Measurements from ENCODE around the gene HOXC11. TPM values are rescaled to one million over a fixed set of nuclear protein-coding genes. Genes with fewer than 3 reads are reported as not detected.

Gene HOXC11
- total RNA-seq, 2 experiments from 2014 or later, result not detected

- DNase-seq (no peak), ATAC-seq (no peak)
- Mint-ChIP-seq H3K4me3 (no peak overlapping the region), H3K27me3 (peaks cover 92% of the 10 kb centered on the region), H3K4me1 (no peaks in the 10 kb centered on the region), H3K36me3 (no peaks in the 10 kb centered on the region), H3K27ac (no peak overlapping the region), H3K9me3 (ENCODE audit: low read depth) (no peaks in the 10 kb centered on the region)
- CTCF ChIA-PET, result interaction anchor here (1.3 to 1.7 kb wide), 3 partner anchors 16 to 264 kb away, joined by 3 to 4 read pairs (median 3); no protein-coding TSS in a partner anchor
These were observed 35.2 kb upstream of the HOXC11 start for GRCh38 chr12:53937596-53938325.

GRCh38 chr12:53938326-53939140 is 34.4 kb upstream of the HOXC11 start, which contains the start of gene HOXC13:
Gene HOXC13 (plus strand): TSS chr12:53938831. CDS start chr12:53938907, 76 bp downstream.
- DNase-seq (no peak), ATAC-seq (no peak)
- H3K4me3 Mint-ChIP-seq, result no peak within 1 kb of the TSS
- no peaks in the 10 kb centered on the region for H3K4me1 Mint-ChIP-seq
- no peak within 1 kb of the TSS for H3K27ac Mint-ChIP-seq
- H3K9me3 Mint-ChIP-seq (ENCODE audit: low read depth), result no peaks in the 10 kb centered on the region
- CTCF ChIA-PET, result interaction anchor here (1.3 to 1.7 kb wide), 3 partner anchors 15 to 263 kb away, joined by 3 to 4 read pairs (median 3); no protein-coding TSS in a partner anchor
- H3K36me3 Mint-ChIP-seq, result no peaks in the 10 kb centered on the region
- H3K27me3 Mint-ChIP-seq, result peaks cover 91% of the 10 kb centered on the region

- H3K4me1 Mint-ChIP-seq, result no peaks in the 10 kb centered on the region
- H3K36me3 Mint-ChIP-seq, result no peaks in the 10 kb centered on the region
- no peak for ATAC-seq
- peaks cover 91% of the 10 kb centered on the region for H3K27me3 Mint-ChIP-seq
- no peak overlapping the region for H3K4me3 Mint-ChIP-seq
- CTCF ChIA-PET, result interaction anchor here (1.3 to 1.7 kb wide), 3 partner anchors 22 to 274 kb away, joined by 3 read pairs; no protein-coding TSS in a partner anchor
- no peak overlapping the region for H3K27ac Mint-ChIP-seq
- H3K9me3 Mint-ChIP-seq (ENCODE audit: low read depth), result no peaks in the 10 kb centered on the region
- no peak for DNase-seq
These were observed 33.5 kb upstream of the HOXC11 start for GRCh38 chr12:53939141-53940108.

- CTCF ChIA-PET, result interaction anchor here (1.0 to 1.3 kb wide), 2 partner anchors 92 to 273 kb away, joined by 3 to 5 read pairs; no protein-coding TSS in a partner anchor
- H3K27me3 Mint-ChIP-seq, result peaks cover 91% of the 10 kb centered on the region
These were observed 32.4 kb upstream of the HOXC11 start for GRCh38 chr12:53940443-53941014.

GRCh38 chr12:53941187-53941586 is 31.7 kb upstream of the HOXC11 start:
- CTCF ChIA-PET, result interaction anchor here (1.0 to 1.3 kb wide), 2 partner anchors 91 to 273 kb away, joined by 3 to 5 read pairs; no protein-coding TSS in a partner anchor
- Mint-ChIP-seq H3K9me3 (ENCODE audit: low read depth) (no peaks in the 10 kb centered on the region), H3K4me3 (no peak overlapping the region), H3K36me3 (no peaks in the 10 kb centered on the region), H3K4me1 (no peaks in the 10 kb centered on the region), H3K27ac (no peak overlapping the region), H3K27me3 (peaks cover 91% of the 10 kb centered on the region)
- DNase-seq (no peak), ATAC-seq (no peak)

More at GRCh38 chr12:53940443-53941014, 32.4 kb upstream of the HOXC11 start:
- no peaks in the 10 kb centered on the region for H3K36me3 Mint-ChIP-seq
- H3K27ac Mint-ChIP-seq, result no peak overlapping the region
- no peaks in the 10 kb centered on the region for H3K4me1 Mint-ChIP-seq
- DNase-seq, result no peak
- no peak for ATAC-seq
- H3K9me3 Mint-ChIP-seq (ENCODE audit: low read depth), result no peaks in the 10 kb centered on the region
- H3K4me3 Mint-ChIP-seq, result no peak overlapping the region

- CTCF ChIA-PET, result interaction anchor here (1.0 kb wide), 1 partner anchor 91 kb away, joined by 5 read pairs; no protein-coding TSS in a partner anchor
- H3K36me3 Mint-ChIP-seq, result no peaks in the 10 kb centered on the region
- ATAC-seq, result no peak
- no peak for DNase-seq
- peaks cover 91% of the 10 kb centered on the region for H3K27me3 Mint-ChIP-seq
- H3K4me1 Mint-ChIP-seq, result no peaks in the 10 kb centered on the region
- no peak overlapping the region for H3K27ac Mint-ChIP-seq
- no peak overlapping the region for H3K4me3 Mint-ChIP-seq
- no peaks in the 10 kb centered on the region for H3K9me3 Mint-ChIP-seq (ENCODE audit: low read depth)
These were observed 31.2 kb upstream of the HOXC11 start for GRCh38 chr12:53941750-53942149.

- DNase-seq (no peak), ATAC-seq (no peak)
- peaks cover 90% of the 10 kb centered on the region for H3K27me3 Mint-ChIP-seq
- H3K36me3 Mint-ChIP-seq, result no peaks in the 10 kb centered on the region
- H3K4me3 Mint-ChIP-seq, result no peak overlapping the region
- CTCF ChIA-PET, result interaction anchor here (0.9 to 1.1 kb wide), 3 partner anchors 10 to 259 kb away, joined by 3 read pairs; no protein-coding TSS in a partner anchor
- no peak overlapping the region for H3K27ac Mint-ChIP-seq
- H3K9me3 Mint-ChIP-seq (ENCODE audit: low read depth), result no peaks in the 10 kb centered on the region
- H3K4me1 Mint-ChIP-seq, result no peaks in the 10 kb centered on the region
These were observed 30.4 kb upstream of the HOXC11 start for GRCh38 chr12:53942467-53942997.

GRCh38 chr12:53944209-53944608 is 28.7 kb upstream of the HOXC11 start:
- no peak overlapping the region for H3K4me3 Mint-ChIP-seq
- H3K4me1 Mint-ChIP-seq, result no peaks in the 10 kb centered on the region
- ATAC-seq (no peak), DNase-seq (no peak)
- H3K27ac Mint-ChIP-seq, result no peak overlapping the region
- H3K36me3 Mint-ChIP-seq, result no peaks in the 10 kb centered on the region
- CTCF ChIA-PET, result no interaction called here
- H3K9me3 Mint-ChIP-seq (ENCODE audit: low read depth), result no peaks in the 10 kb centered on the region
- H3K27me3 Mint-ChIP-seq, result peaks cover 93% of the 10 kb centered on the region

- Mint-ChIP-seq H3K36me3 (no peaks in the 10 kb centered on the region), H3K27me3 (peaks cover 94% of the 10 kb centered on the region), H3K9me3 (ENCODE audit: low read depth) (no peaks in the 10 kb centered on the region), H3K4me1 (no peaks in the 10 kb centered on the region), H3K4me3 (no peak overlapping the region), H3K27ac (no peak overlapping the region)
- ATAC-seq (no peak), DNase-seq (no peak)
- CTCF ChIA-PET, result interaction anchor here (0.8 to 1.4 kb wide), 2 partner anchors 88 to 188 kb away, joined by 3 to 4 read pairs; partner anchors contain the start of gene HOXC5
These were observed 27.7 kb upstream of the HOXC11 start for GRCh38 chr12:53944907-53945847.

GRCh38 chr12:53947743-53948142 is 25.2 kb upstream of the HOXC11 start:
- Mint-ChIP-seq H3K27me3 (peaks cover 97% of the 10 kb centered on the region), H3K4me3 (no peak overlapping the region), H3K4me1 (no peaks in the 10 kb centered on the region), H3K36me3 (no peaks in the 10 kb centered on the region), H3K9me3 (ENCODE audit: low read depth) (no peaks in the 10 kb centered on the region), H3K27ac (no peak overlapping the region)
- CTCF ChIA-PET, result interaction anchor here (0.6 kb wide), 1 partner anchor 245 kb away, joined by 3 read pairs; no protein-coding TSS in a partner anchor
- ATAC-seq, result no peak
- DNase-seq, result no peak

Data from activated CD8-positive, alpha-beta memory T cell treated with anti-CD3 and anti-CD28 coated beads, Interleukin-2, amount 10 ng/mL, durations not matched to agents 7 days and 5 days (primary cell).